ENCODE results near the gene TEDDM1.
"Not testable (repeated sequence)": the region's sequence is repeated elsewhere in the genome, so short reads cannot be mapped to it uniquely, and the experiment has no call there.

TEDDM1 gene

GRCh38 chr1:182400567-182400966 lies at the start of gene TEDDM1:
TEDDM1 (minus strand) TSS chr1:182400667; CDS start chr1:182400485, 182 bp downstream.
- no peak for DNase-seq

GRCh38 chr1:182450087-182450486 lies 49.6 kb upstream of the TEDDM1 start, which contains the start of gene RGSL1:
RGSL1 (plus strand) TSS chr1:182450146; CDS start chr1:182450166, 20 bp downstream.
- no peak for DNase-seq

- no peak for DNase-seq
Observed at GRCh38 chr1:182447660-182448059, 47.2 kb upstream of the TEDDM1 start.

GRCh38 chr1:182447124-182447523 lies 46.7 kb upstream of the TEDDM1 start:
- DNase-seq = not testable (repeated sequence)

- DNase-seq = peak; percentile 51
Observed at GRCh38 chr1:182446033-182446669, 45.7 kb upstream of the TEDDM1 start.

- DNase-seq = no peak
Observed at GRCh38 chr1:182444497-182444896, 44.0 kb upstream of the TEDDM1 start.

GRCh38 chr1:182442333-182442732 lies 41.9 kb upstream of the TEDDM1 start:
- no peak for DNase-seq

GRCh38 chr1:182441719-182442118 lies 41.3 kb upstream of the TEDDM1 start:
- DNase-seq = no peak

GRCh38 chr1:182438326-182438725 lies 37.9 kb upstream of the TEDDM1 start:
- no peak for DNase-seq

- DNase-seq = no peak
Observed at GRCh38 chr1:182433580-182433979, 33.1 kb upstream of the TEDDM1 start.

- no peak for DNase-seq
Observed at GRCh38 chr1:182431278-182431677, 30.8 kb upstream of the TEDDM1 start.

- no peak for DNase-seq
Observed at GRCh38 chr1:182430263-182431068, 30.0 kb upstream of the TEDDM1 start.

GRCh38 chr1:182428043-182428442 lies 27.6 kb upstream of the TEDDM1 start:
- no peak for DNase-seq

- DNase-seq = no peak
Observed at GRCh38 chr1:182426442-182427430, 26.3 kb upstream of the TEDDM1 start.

- DNase-seq = no peak
Observed at GRCh38 chr1:182415789-182416188, 15.3 kb upstream of the TEDDM1 start.

- no peak for DNase-seq
Observed at GRCh38 chr1:182413969-182414368, 13.5 kb upstream of the TEDDM1 start.

- DNase-seq = no peak
Observed at GRCh38 chr1:182413486-182413885, 13.0 kb upstream of the TEDDM1 start.

- no peak for DNase-seq
Observed at GRCh38 chr1:182410620-182411273, 10.3 kb upstream of the TEDDM1 start.

GRCh38 chr1:182410138-182410537 lies 9.7 kb upstream of the TEDDM1 start:
- no peak for DNase-seq

GRCh38 chr1:182408435-182409075 lies 8.1 kb upstream of the TEDDM1 start:
- DNase-seq = no peak

- DNase-seq = no peak
Observed at GRCh38 chr1:182407724-182408123, 7.3 kb upstream of the TEDDM1 start.

- DNase-seq = no peak
Observed at GRCh38 chr1:182406012-182406411, 5.5 kb upstream of the TEDDM1 start.
